Stimulated activated CD4-positive, alpha-beta T cell treated with anti-CD3 and anti-CD28 coated beads, Interleukin-4, amount 100 ng/mL, for 48 hours (primary cell): ENCODE measurements around the gene STEEP1.
"Not testable (repeated sequence)": the region's sequence is repeated elsewhere in the genome, so short reads cannot be mapped to it uniquely, and the experiment has no call there.

Experiments used
- DNase-seq, 2 donors: peaks; one replicate each; pipeline ENCODE4 v3.0.0-alpha.2; 2020; ENCODE audit warnings: low read depth in 2 of 2

Gene STEEP1

GRCh38 chrX:119529345-119530276 lies 35.6 kb downstream of the STEEP1 start:
- no peak for DNase-seq

- DNase-seq: no peak
Measured at GRCh38 chrX:119523664-119524184, 41.5 kb downstream of the STEEP1 start.

GRCh38 chrX:119521246-119521645 lies 44.0 kb downstream of the STEEP1 start:
- DNase-seq: no peak

DNA sequence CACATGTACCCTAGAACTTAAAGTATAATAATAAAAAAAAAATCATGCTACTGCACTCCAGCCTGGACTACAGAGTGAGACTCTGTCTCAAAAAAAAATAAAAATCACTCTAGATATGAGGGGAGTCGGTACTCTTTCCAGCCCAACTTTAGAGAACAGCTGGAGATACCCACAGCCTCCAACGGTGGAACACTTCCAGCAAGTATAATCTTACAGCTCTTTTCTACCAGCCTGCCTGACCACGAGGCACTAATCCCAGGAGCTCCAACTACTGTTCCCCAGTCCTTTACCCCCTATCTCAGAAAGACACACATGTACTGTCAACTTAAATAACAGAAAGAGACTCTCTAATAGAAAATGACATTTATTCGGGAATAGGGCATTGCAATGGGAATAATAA lies 46.8 kb downstream of the STEEP1 start:
- no peak for DNase-seq

- peak; percentile 1 to 6 for DNase-seq
Measured at GRCh38 chrX:119516157-119516702, 49.0 kb downstream of the STEEP1 start.

- DNase-seq: no peak
Measured at GRCh38 chrX:119512146-119512800, 52.9 kb downstream of the STEEP1 start.

- DNase-seq: no peak
Measured at GRCh38 chrX:119507206-119507605, 58.0 kb downstream of the STEEP1 start.

DNA sequence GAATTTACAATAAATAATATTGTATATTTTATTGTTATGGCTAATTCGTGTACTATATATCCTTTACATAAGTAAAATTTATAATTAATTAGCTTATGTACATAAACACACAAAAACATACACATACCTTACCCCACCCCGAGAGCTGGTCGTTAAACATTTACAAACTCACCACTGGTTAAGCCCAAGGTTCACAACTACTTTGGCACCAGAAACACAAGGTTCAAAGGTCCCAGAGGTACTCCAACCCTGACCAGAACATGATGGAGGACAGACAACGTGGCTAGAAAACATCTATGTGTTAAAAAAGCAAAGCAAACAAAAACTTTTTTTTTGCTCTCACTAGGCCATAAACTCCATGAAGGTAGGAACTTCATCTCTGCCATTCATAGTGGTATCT lies 59.3 kb downstream of the STEEP1 start:
- DNase-seq: no peak

DNA sequence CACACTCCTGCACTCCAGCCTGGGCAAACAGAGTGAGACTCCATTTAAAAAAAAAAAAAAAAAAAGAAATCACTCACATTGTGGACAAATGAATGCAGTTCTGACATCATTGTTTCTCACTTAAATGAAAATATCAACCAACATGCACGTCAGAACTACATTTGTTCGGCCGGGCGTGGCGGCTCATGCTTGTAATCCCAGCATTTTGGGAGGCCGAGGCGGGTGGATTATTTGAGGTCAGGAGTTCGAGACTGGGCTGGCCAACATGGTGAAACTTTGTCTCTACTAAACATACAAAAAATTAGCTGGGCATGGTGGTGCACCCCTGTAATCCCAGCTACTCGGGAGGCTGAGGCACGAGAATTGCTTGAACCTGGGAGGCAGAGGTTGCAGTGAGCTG lies 60.1 kb downstream of the STEEP1 start:
- not testable (repeated sequence) for DNase-seq

DNA sequence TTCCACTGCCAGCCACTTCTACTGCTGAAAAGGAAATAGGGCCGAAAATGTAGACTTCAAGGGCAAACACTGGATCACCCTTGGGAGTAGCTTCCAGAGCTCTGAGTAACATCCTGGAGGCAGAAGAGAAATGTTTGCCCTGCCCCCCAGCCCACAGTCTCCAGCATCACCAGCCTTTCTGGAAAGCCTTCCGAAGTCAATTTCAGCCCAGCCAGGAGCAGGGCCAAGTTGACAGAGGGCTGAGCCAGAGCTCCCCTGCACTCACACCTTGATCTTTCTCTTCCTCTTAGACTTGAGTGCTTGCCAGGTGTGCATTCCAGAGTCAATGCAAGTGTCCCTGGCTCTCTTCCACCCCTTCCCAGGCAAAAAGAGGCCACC lies 61.7 kb downstream of the STEEP1 start:
- no peak for DNase-seq

GRCh38 chrX:119502727-119503483 lies 62.3 kb downstream of the STEEP1 start:
- no peak for DNase-seq

- no peak for DNase-seq
Measured at GRCh38 chrX:119501511-119502148, 63.6 kb downstream of the STEEP1 start.

GRCh38 chrX:119500061-119500800 lies 65.0 kb downstream of the STEEP1 start:
- DNase-seq: no peak

- DNase-seq: no peak
Measured at GRCh38 chrX:119497185-119497584, 68.0 kb downstream of the STEEP1 start.

- DNase-seq: no peak
Measured at GRCh38 chrX:119495734-119496726, 69.2 kb downstream of the STEEP1 start.

- DNase-seq: not testable (repeated sequence)
Measured at GRCh38 chrX:119493851-119494495, 71.2 kb downstream of the STEEP1 start.

GRCh38 chrX:119492463-119492862 lies 72.7 kb downstream of the STEEP1 start:
- no peak for DNase-seq

DNA sequence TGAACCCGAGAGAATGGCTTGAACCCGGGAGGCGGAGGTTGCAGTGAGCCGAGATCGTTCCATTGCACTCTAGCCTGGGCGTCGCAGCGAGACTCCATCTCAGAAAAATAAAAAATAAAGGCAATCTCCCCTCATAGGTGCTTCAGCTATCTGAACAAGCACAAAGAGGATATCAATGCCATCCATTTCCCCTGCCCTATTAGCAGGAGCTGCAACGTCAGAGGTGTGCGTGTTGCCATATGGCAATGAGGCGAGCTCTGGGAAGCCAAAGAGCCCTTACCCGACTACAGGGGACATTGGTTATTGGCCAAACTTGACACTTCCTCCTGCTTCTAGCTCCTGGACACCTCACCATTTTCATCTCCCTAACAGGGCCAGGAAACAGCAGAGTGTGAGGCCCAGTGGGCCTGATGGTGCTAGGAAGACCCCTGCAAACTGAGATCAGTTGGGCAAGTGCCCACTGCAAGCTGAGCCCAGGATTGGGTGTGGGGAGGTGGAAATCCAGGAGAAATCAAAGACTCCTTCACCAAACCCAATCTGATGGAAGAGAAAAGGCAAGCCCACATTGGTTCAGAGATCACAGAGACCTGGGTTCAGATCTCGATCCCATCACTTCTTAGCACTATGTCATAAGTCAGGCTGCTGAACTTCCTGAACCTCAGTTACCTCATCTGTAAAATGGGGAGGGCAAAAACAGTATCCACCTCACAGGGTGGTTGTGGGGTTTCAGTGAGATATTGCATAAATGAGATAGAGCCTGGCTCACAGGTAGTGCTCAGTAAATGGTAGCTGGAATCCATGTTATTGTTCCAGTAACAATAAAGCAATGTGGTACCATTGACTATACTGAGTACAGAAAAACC lies 75.8 kb downstream of the STEEP1 start:
- no peak for DNase-seq
